HG03039 (cell line): ENCODE data around the gene ZNF536.
"Not testable (repeated sequence)": the region's sequence is repeated elsewhere in the genome, so short reads cannot be mapped to it uniquely, and the experiment has no call there.

ENCODE experiments used
- ATAC-seq: cut with Tn5 transposase; IDR thresholded peaks from one replicate; pipeline ENCODE4 v1.9.1; 2021; ENCODE audit warnings: mild to moderate bottlenecking, moderate library complexity; ENCODE audit not compliant: unreplicated experiment

ZNF536 gene

GRCh38 chr19:30443531-30444252 is 71.5 kb downstream of the ZNF536 start:
- no peak for ATAC-seq

GRCh38 chr19:30444253-30444671 is 72.1 kb downstream of the ZNF536 start:
- no peak for ATAC-seq

DNA sequence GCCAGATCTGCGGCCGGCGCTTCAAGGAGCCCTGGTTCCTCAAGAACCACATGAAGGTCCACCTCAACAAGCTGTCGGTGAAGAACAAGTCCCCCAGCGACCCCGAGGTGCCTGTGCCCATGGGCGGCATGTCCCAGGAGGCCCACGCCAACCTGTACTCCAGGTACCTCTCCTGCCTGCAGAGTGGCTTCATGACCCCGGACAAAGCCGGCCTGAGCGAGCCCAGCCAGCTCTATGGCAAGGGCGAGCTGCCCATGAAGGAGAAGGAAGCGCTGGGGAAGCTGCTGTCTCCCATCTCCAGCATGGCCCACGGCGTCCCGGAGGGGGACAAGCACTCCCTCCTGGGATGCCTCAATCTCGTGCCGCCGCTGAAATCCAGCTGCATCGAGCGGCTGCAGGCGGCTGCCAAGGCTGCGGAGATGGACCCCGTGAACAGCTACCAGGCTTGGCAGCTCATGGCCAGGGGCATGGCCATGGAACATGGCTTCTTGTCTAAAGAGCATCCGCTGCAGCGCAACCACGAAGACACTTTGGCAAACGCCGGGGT is 72.6 kb downstream of the ZNF536 start:
- ATAC-seq = no peak

GRCh38 chr19:30445385-30445784 is 73.2 kb downstream of the ZNF536 start:
- ATAC-seq = no peak

DNA sequence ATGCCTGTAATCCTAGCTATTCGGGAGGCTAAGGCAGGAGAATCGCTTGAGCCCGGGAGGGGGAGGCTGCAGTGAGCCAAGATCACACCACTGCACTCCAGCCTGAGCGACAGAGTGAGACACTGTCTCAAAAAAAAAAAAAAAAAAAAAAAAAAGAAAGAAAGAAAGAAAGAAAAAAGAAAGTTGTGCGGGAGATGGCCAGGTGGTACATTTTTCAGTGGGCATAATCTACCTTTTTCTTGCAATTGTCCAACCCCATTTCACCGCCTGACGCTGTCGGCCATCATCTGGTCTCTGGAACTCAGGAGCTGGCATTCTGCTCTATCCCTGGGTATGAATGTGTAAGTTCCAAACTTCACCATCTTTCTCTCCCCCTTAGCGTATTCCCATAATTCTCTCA is 73.9 kb downstream of the ZNF536 start:
- not testable (repeated sequence) for ATAC-seq

GRCh38 chr19:30446850-30447552 is 74.8 kb downstream of the ZNF536 start:
- ATAC-seq = no peak

- ATAC-seq = no peak
Measured at GRCh38 chr19:30447553-30447870, 75.3 kb downstream of the ZNF536 start.

GRCh38 chr19:30448386-30449077 is 76.3 kb downstream of the ZNF536 start:
- no peak for ATAC-seq

- ATAC-seq = no peak
Measured at GRCh38 chr19:30449078-30449590, 77.0 kb downstream of the ZNF536 start.

- no peak for ATAC-seq
Measured at GRCh38 chr19:30449673-30450072, 77.5 kb downstream of the ZNF536 start.

DNA sequence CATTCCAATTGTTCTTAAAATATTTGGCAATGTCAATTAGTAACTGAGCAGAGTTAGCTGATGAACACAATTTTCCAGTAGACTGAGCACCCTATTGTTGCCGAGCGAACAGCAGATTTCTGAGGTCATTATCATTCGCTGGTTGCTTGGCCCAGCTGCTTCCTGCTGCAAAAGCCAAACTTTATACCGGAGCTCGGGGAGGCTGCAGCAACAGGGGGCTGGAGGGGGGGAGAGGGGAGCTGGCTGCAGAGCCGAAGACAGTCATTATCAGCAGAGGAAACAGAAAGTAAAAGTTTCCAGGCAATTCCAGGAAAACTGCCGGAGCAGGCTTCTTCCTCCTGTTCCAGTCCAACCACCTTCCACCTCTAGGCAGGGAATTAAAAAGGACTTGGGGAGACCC is 77.9 kb downstream of the ZNF536 start:
- ATAC-seq = no peak

DNA sequence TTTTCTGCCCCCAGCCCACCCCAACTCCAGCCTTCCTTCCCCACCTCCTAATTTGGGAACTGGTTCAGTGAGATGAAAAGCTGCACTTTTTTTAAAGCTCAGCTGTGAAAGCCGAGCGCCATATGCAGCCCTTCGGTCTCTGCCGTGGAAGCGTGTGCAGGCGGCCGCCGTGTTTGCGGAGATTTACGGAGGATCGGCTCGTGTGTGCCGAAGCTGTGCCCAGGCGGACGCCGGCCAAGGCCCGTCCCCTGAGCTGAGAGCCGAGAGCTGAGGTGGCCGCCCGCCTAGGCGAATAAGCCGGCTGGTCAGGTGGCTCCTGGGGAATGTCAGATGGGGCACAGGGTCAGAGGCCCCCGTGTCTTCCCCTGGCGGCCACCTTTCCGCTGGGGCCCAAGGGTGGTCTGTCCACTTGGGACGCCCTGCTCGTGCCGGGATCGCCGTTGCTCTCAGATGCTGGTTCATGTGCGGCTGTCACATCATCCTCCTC is 78.7 kb downstream of the ZNF536 start:
- ATAC-seq = no peak

GRCh38 chr19:30452931-30453330 is 80.7 kb downstream of the ZNF536 start:
- ATAC-seq = no peak

GRCh38 chr19:30453743-30454142 is 81.6 kb downstream of the ZNF536 start:
- ATAC-seq = no peak

DNA sequence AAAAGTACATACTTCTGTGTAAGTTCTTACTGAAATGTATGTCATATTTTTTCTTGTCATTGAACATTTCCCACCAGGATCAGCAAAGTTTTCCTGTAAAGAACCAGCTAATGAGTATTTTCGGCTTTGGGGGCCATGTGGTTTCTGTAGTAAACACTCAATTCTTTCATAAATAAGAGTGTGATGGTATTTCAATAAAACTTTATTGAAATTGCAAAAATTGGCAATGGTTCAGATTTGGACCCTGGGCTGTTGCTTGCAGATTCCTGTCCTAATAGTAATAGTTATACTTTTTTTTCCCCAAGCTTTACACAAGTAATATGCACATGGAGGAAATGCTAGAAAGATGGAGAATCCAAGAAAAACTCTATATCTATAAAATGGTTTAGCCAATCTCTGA is 83.7 kb downstream of the ZNF536 start:
- no peak for ATAC-seq

GRCh38 chr19:30457484-30457883 is 85.3 kb downstream of the ZNF536 start:
- ATAC-seq = no peak

GRCh38 chr19:30459859-30460258 is 87.7 kb downstream of the ZNF536 start:
- ATAC-seq = no peak

GRCh38 chr19:30464162-30464561 is 92.0 kb downstream of the ZNF536 start:
- ATAC-seq = no peak

- ATAC-seq = not testable (repeated sequence)
Measured at GRCh38 chr19:30466598-30466997, 94.4 kb downstream of the ZNF536 start.

DNA sequence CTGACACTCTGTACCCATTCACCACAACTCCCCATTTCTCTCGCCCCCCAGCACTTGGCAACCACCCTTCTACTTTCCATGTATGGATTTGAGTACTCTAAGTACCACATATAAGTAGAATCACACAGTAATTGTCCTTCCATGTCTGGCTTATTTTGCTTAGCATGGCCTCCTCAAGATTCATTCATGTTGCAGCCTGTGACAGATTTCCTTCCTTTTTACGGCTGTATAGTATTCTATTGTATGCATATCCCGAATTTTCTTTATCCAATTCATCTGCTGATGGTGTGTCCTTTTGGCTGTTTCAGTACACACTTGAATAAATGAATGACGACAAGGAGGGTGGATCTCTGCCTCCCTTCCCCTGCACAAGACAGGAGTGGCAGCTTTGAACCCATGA is 95.1 kb downstream of the ZNF536 start:
- no peak for ATAC-seq

GRCh38 chr19:30469774-30470173 is 97.6 kb downstream of the ZNF536 start:
- ATAC-seq = no peak
